Left ventricle myocardium inferior (tissue), 1 donor: Measurements from ENCODE around the gene SLC25A47. TPM values are rescaled to one million over a fixed set of nuclear protein-coding genes. Genes with fewer than 3 reads are reported as not detected.

Source experiments
- DNase-seq: peaks from one replicate; pipeline ENCODE4 v3.0.0-alpha.2; 2020
- H3K27ac ChIP-seq: fragments of 200-600 bp; replicated peaks from 2 replicates; pipeline ENCODE4 v1.8.0; 2021
- H3K27me3 ChIP-seq: fragments of 200-600 bp; 2 replicates; pipeline ENCODE4 v1.8.0; 2021; ENCODE audit warnings: low read depth
- H3K36me3 ChIP-seq: fragments of 200-600 bp; 2 replicates; pipeline ENCODE4 v1.8.0; 2021
- H3K4me1 ChIP-seq: fragments of 200-600 bp; 2 replicates; pipeline ENCODE4 v1.8.0; 2021
- H3K4me3 ChIP-seq: fragments of 200-600 bp; 2 replicates; pipeline ENCODE4 v1.8.0; 2021; ENCODE audit warnings: mild to moderate bottlenecking, moderate library complexity
- H3K9me3 ChIP-seq: fragments of 200-600 bp; replicated peaks from 2 replicates; pipeline ENCODE4 v1.8.0; 2021
- intact Hi-C: fragments of 100-400 bp; cut with micrococcal nuclease; formaldehyde crosslinking; loops from one replicate; pipeline ENCODE4 v1.11.0; 2022
- total RNA-seq: library from RNA; stranded (reverse); fragmentation: NEBNext Ultra II Directional; extraction: Animal tissue kit (Norgen Biotek cat#: 25700); gene quantifications from one replicate; pipeline ENCODE4 v1.2.1, GENCODE V29; 2021
- TF ChIP-seq, protein P1 (sequence below): fragments of 200-600 bp; IDR thresholded peaks from 2 replicates; pipeline ENCODE4 v1.8.0; 2021; ENCODE audit warnings: antibody characterized with exemption, mild to moderate bottlenecking, borderline replicate concordance
- donor health status: DM: no; HTN: yes; CAD: no; lungs with severe emphysema.

The SLC25A47 gene
- total RNA-seq, 1 donor from 2014 or later = not detected

DNA sequence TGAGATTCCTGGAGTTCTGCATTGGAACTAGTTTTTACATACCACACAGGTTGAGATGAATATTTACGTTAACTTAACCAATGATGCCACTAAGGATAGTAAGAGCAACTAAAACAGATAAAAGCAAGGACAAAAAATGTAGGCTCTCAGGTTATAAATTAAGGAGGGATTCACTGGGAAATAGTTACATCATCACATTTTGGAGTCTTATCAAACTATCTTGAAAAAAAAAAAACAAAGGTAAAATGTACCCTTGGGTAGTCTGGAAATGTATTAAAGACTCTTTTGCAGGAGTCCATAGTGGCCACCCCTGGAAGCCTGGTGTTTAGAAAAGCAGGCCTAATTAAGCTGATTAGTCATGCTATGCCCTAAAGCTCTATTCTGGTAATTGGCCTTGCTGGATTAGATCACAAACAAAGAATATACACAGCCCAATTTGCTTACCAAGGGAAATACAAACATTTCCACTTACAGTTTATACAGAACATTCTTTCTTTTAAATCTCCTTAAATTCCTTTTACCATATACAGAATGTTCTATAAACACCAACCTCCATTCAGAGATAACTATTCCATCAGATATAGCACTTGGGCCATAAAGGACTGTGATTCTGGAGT, 39.3 kb downstream of the SLC25A47 start:
- Histone ChIP-seq H3K9me3 (peaks cover 3% of the 10 kb centered on the region), H3K27ac (peak overlapping the region; percentile 82), H3K27me3 (no peaks in the 10 kb centered on the region), H3K36me3 (peaks cover 95% of the 10 kb centered on the region), H3K4me1 (peaks cover 46% of the 10 kb centered on the region), H3K4me3 (no peak overlapping the region)
- no peak for DNase-seq
- intact Hi-C loops = no loop called here
- TF ChIP-seq, protein P1, sequence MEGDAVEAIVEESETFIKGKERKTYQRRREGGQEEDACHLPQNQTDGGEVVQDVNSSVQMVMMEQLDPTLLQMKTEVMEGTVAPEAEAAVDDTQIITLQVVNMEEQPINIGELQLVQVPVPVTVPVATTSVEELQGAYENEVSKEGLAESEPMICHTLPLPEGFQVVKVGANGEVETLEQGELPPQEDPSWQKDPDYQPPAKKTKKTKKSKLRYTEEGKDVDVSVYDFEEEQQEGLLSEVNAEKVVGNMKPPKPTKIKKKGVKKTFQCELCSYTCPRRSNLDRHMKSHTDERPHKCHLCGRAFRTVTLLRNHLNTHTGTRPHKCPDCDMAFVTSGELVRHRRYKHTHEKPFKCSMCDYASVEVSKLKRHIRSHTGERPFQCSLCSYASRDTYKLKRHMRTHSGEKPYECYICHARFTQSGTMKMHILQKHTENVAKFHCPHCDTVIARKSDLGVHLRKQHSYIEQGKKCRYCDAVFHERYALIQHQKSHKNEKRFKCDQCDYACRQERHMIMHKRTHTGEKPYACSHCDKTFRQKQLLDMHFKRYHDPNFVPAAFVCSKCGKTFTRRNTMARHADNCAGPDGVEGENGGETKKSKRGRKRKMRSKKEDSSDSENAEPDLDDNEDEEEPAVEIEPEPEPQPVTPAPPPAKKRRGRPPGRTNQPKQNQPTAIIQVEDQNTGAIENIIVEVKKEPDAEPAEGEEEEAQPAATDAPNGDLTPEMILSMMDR = no peak

DNA sequence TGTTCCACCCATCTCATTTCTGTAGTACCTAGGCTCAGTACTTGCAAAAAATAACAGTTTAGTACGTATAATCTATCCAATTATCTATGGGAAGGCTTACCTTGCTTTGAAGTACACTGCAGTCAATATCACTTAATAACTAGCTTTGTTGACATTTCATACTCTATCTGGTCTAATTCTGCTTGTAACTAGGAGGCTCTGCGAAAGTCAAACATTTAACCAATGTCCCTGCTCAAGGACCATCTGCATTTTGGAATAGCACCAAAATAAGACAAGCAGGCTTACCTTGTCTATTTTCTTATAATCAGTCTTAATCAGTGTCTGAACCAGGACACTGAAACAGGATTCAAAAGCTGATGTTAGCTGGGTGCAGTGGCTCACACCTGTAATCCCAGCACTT, 39.9 kb downstream of the SLC25A47 start:
- TF ChIP-seq, protein P1 = no peak
- Histone ChIP-seq H3K36me3 (peaks cover 95% of the 10 kb centered on the region), H3K9me3 (no peaks in the 10 kb centered on the region), H3K4me1 (peaks cover 48% of the 10 kb centered on the region), H3K27ac (peak overlapping the region; percentile 82), H3K4me3 (no peak overlapping the region), H3K27me3 (no peaks in the 10 kb centered on the region)
- intact Hi-C loops = no loop called here
- no peak for DNase-seq

DNA sequence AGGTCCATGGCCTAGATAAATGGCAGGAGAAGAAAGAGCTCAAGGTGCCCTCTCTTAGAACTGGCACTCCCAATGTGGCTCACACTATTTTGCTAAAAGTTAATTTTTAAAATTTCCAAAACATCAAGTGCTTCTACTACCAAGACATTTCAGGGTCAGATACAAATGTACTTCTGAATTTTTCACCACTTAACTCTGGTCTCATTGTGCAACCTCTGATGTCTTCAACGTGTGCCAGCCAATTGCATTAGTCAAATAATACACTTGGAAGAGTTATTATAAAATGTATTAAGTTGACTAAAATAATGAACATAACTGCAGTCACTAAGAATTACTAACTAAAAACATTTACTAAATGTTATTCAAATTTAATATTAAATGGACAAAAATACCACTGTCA, 41.3 kb downstream of the SLC25A47 start:
- peaks cover 91% of the 10 kb centered on the region for H3K36me3 ChIP-seq
- TF ChIP-seq, protein P1 = no peak
- H3K27me3 ChIP-seq = no peaks in the 10 kb centered on the region
- H3K4me3 ChIP-seq = no peak overlapping the region
- no peak for DNase-seq
- intact Hi-C loops = no loop called here
- H3K9me3 ChIP-seq = no peaks in the 10 kb centered on the region
- H3K27ac ChIP-seq = peak overlapping the region; percentile 82
- H3K4me1 ChIP-seq = peaks cover 58% of the 10 kb centered on the region

DNA sequence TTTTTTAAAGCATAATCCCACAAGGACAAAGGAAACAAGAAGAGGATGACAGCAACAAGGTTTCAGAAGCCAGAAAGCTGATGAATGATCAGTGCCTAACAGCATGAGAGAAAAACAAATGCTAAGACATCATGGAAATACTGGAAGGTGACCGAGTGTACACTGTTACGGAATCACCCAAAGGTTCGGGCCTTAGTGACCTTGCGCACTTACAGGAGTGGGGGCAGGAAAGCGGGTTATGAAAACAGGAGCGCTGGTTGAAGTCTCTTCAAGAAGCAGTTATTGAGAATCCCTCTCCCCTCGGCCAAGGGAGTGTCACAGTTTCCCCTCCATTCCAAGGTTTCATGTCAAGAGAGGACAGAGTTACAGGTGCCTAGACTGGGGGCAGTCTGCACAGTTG, 42.6 kb downstream of the SLC25A47 start:
- Histone ChIP-seq H3K27ac (peak overlapping the region; percentile 31), H3K9me3 (no peaks in the 10 kb centered on the region), H3K27me3 (no peaks in the 10 kb centered on the region), H3K4me3 (peak overlapping the region; percentile 1), H3K4me1 (peaks cover 62% of the 10 kb centered on the region), H3K36me3 (peaks cover 78% of the 10 kb centered on the region)
- TF ChIP-seq, protein P1 = no peak
- DNase-seq = no peak
- intact Hi-C loops = no loop called here

DNA sequence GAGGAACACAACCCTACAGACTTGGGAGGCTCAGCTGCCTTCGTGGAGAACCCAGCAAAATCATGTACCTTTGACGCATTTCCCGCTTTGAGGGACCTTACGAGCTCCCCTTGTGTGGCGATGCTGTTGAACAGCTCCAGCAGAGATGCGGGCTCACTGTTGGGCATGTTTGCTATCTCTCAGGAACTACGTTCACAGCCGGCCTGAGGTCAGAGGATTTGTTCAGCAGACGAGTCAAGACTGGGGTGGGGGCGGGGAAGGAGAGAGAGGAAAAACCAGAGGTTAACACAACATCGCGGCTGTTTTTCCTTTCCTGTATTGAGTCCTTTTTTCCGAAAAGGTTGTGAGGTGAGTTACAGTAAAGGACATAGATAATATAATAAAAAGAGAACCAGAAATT, 45.9 kb downstream of the SLC25A47 start:
- Histone ChIP-seq H3K4me1 (peaks cover 48% of the 10 kb centered on the region), H3K36me3 (peaks cover 52% of the 10 kb centered on the region)
- DNase-seq = no peak

More for the DNA sequence above, 45.9 kb downstream of the SLC25A47 start:
- Histone ChIP-seq H3K27me3 (no peaks in the 10 kb centered on the region), H3K27ac (peak overlapping the region; percentile 96), H3K9me3 (no peaks in the 10 kb centered on the region), H3K4me3 (no peak overlapping the region)
- TF ChIP-seq, protein P1 = no peak
- intact Hi-C loops = no loop called here
